22Rv1 (cell line): ENCODE measurements around the gene PRSS57.

Experiments used
- H3K27ac ChIP-seq: fragments of 450-650 bp; 2 replicates; pipeline ENCODE4 v1.5.1; 2017
- ZFX ChIP-seq: fragments of 450-650 bp; IDR thresholded peaks from 2 replicates; pipeline ENCODE4 v1.6.1; 2017; ENCODE audit warnings: antibody characterized with exemption, borderline replicate concordance
- TF ChIP-seq, protein P1 (sequence below): fragments of 450-650 bp; IDR thresholded peaks from 2 replicates; pipeline ENCODE4 v1.5.1; 2017; ENCODE audit warnings: mild to moderate bottlenecking

The PRSS57 gene

DNA sequence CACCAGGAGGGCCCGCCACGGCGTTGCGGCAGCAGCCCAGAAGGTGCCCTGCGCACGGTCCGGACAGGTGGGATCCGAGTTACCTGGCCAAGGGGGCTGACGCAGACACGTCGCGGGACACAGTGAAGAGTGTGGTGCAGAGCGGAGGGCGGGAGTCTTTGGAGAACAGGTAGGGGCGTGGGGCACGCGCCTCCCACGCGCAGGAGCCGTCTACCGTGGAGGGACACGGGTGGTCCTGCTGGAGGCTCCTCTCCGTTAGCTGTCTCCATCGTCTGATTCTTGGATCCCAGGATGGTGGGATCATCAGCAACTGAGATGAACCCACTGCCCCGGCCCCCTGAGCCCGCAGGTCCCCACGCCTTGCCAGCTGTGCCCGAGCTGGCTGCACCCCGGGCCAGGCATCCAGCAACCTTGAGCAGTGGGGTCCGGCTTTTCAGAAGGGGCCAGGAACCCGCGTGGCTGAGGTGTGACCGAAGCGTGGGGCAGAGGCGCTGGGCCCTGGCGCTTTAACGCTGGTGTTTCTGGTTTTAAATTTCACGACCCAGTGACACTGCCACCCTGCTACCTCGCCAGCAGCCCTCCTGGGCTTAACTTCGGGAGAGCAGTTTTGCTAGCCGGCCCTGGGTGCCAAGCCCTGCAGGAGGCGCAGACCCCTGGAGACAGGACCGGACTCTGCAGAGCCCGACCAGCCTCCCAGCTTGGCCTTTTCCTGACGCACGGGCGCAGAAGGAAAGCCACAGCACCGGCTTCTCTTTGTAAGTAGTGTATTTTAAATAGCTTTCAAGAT lies 48.3 kb downstream of the PRSS57 start:
- no peak for TF ChIP-seq ZFX
- TF ChIP-seq, protein P1, sequence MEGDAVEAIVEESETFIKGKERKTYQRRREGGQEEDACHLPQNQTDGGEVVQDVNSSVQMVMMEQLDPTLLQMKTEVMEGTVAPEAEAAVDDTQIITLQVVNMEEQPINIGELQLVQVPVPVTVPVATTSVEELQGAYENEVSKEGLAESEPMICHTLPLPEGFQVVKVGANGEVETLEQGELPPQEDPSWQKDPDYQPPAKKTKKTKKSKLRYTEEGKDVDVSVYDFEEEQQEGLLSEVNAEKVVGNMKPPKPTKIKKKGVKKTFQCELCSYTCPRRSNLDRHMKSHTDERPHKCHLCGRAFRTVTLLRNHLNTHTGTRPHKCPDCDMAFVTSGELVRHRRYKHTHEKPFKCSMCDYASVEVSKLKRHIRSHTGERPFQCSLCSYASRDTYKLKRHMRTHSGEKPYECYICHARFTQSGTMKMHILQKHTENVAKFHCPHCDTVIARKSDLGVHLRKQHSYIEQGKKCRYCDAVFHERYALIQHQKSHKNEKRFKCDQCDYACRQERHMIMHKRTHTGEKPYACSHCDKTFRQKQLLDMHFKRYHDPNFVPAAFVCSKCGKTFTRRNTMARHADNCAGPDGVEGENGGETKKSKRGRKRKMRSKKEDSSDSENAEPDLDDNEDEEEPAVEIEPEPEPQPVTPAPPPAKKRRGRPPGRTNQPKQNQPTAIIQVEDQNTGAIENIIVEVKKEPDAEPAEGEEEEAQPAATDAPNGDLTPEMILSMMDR, result no peak

DNA sequence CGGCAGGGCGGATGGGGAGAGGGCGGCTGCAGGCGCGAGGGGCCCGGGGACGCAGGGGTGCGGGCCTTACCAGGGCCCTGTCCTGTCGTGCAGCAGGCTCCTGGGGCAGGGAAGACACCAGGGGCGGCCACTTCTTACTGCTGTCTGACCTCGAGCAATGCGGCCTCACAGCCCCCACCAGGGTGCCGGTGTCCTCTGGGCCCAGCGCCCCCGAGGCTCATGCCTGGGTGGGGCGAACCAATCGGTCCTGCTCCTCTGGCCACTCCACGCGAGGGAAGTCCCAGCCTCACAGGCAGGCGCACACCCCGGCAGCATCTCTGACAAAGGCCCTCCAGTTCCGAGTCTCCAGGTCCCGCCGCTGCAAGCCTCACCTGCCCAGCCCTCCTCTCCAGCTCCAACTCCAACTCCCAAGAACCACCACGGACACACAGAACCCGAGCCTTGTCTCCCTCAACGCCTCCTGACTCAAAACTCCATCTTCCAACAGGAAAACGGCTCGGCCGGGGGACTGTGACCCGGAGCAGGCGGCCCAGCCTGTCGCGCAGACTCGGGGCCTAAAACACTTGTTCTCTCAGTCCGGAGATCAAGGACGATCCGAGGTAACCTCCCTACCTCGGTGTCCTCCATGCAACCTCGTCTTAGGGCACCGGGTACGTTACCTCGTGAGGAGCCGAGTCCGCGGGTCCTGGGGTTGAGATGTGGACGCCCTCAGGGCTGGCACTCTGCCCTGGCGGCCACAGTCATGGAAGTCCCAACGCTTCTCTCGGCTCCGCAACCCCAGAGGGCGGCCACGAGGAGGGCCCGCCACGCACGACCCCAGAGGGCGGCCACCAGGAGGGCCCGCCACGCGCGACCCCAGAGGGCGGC lies 49.1 kb downstream of the PRSS57 start:
- H3K27ac ChIP-seq, result no peak overlapping the region
- TF ChIP-seq ZFX, result no peak
- TF ChIP-seq, protein P1, result no peak

More for the DNA sequence above, 48.3 kb downstream of the PRSS57 start:
- H3K27ac ChIP-seq, result no peak overlapping the region

DNA sequence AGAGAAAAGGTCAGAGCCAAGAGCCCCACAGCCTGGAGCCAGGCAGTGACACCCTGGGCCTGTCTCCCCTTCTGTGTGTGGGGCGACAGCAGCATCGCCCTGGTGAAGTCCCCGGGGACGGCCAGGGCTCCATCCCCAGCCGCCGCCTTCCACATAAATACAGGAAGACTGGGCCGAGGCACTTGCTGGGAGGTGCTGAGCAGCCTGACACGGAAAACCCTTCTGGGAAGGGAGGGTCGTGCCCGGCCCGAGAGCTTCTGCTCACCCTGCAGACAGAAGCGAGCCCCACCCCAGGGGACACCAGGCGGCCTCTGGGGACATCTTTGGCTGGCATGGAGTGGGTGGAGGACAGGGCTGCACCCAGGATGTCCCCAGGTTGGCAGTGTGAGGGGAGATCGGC lies 50.5 kb downstream of the PRSS57 start:
- TF ChIP-seq ZFX, result no peak
- TF ChIP-seq, protein P1, result no peak

DNA sequence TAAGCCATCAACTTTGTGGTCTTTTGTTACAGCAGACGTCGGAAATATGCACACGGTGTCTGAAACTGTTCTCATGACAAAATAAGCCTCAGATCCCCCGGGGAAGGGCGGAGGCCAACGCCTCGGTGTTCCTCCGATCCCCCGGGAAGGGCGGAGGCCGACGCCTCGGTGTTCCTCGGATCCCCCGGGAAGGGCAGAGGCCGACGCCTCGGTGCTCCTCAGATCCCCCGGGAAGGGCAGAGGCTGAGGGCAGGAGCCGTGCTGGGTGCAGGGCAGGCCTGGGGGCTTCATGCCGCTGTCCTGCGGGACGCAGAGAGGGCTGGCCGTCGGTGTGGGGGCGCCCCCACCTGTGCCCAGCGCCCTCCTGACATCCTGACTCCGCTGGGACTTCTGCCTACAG lies 50.9 kb downstream of the PRSS57 start:
- TF ChIP-seq, protein P1, result no peak
- TF ChIP-seq ZFX, result no peak
- no peak overlapping the region for H3K27ac ChIP-seq

More for the DNA sequence above, 50.5 kb downstream of the PRSS57 start:
- H3K27ac ChIP-seq, result no peak overlapping the region

DNA sequence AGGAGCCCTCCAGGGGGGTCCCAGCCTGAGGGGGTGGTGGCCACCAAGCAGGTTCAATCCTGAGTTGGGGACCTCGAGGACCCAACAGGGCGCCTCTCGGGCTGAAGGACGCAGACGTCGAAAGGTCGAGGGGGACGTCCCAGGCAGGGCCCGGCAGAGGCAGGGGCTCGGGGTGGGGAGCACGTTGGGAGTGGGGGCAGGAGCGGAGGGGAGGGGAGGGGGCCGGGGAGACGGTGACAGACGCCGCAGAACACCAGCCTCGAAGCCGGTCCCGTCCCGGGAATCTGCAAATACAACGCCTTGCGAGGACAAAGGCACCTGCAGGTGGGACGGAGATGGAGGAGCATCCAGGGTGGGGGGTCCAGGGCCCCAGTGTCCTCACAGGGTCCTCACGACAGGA lies 51.5 kb downstream of the PRSS57 start:
- no peak for TF ChIP-seq ZFX
- TF ChIP-seq, protein P1, result no peak
- no peak overlapping the region for H3K27ac ChIP-seq

DNA sequence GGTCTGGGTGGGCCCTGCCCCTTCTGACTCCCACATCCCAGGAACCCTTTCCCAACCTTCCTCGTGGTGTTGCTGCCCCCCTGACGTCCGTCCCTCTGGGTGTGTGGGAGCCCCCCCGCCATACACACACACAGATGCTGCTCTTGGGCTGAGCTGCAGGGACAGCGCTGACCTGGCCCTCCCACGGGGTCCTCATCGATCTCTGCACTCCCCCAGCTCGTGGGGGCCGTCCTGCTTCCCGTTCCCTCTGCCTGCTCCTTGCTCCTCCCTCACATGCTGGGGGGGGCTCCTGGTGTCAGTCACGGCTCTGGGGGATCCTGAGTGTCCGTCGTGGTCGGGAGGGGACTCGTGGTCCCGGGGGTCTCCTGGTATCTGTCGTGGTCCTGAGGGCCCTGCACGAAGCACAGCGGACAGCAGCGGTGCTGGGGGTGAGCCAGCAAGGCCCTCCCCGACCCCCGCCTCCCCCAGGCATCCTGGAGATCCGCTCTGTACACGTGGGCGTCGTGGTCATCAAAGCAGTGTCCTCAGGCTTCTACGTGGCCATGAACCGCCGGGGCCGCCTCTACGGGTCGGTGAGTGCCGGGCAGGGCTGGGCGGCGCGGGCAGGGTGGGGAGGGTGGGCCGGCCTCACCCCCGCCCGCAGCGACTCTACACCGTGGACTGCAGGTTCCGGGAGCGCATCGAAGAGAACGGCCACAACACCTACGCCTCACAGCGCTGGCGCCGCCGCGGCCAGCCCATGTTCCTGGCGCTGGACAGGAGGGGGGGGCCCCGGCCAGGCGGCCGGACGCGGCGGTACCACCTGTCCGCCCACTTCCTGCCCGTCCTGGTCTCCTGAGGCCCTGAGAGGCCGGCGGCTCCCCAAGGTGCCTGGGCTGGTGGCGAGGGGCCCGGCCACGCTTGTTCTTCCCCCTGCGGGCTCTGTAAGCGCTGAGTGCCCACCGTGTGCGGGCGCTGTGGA lies 52.2 kb downstream of the PRSS57 start:
- no peak for TF ChIP-seq ZFX
- TF ChIP-seq, protein P1, result no peak
- H3K27ac ChIP-seq, result no peak overlapping the region
